Measurements from ENCODE around the gene PRRG3. TPM values are rescaled to one million over a fixed set of nuclear protein-coding genes. Genes with fewer than 3 reads are reported as not detected.

Gene PRRG3
- total RNA-seq, 1 experiment from 2014 or later = 0.11 TPM

DNA sequence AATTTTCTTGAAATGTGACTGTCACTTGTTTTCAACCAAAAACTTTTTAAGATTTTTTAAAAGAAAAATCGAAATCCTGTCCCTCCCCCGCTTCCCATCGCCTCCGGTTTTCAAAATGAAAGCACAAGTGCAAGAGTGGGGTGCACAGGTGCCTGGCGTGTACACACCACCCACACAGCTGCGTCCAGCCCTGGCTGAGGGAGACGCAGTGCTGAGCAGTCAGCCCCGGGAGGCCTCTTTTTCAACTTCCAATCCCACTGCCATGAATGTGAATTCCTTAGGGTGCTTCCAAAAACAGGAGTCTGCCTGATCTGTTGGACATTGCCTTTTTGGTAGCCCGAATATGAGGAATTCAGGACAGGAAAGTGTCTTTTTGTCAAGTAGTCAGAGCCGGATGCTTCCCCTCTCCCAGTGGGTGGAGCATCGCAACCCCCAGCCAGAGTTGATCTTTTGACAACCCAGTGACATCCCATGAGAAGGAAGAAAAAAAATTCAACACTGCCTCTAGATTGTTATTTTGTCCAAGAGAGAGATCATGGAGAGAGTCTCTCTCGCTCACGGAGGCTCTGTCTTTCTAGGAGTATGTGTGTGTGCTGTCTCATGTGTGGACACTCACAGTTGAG, 8.9 kb downstream of the PRRG3 start:
- no peak for DNase-seq (ENCODE audit: low read depth)

DNA sequence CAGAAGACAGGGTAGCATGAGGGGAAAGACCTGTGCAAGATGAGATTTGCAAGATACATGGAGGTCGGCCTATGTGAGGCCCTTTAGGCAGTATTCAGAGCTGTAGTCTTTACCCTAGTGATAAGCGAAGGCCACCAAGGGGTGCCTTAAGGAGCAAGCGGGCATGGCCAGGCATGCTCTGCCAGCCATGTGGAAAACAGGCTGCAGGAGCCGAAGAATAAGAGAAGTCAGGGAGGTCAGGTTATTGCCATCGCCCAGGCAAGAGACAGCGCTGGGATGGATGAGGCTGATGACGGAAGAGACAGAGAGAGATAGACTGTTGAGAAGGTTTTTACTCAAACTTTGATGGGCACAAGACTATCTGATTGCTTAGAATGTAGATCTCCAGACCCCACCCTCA, 13.6 kb downstream of the PRRG3 start:
- DNase-seq (ENCODE audit: low read depth) = no peak

- no peak for DNase-seq (ENCODE audit: low read depth)
Observed at GRCh38 chrX:151710457-151710856, 15.2 kb downstream of the PRRG3 start.

DNA sequence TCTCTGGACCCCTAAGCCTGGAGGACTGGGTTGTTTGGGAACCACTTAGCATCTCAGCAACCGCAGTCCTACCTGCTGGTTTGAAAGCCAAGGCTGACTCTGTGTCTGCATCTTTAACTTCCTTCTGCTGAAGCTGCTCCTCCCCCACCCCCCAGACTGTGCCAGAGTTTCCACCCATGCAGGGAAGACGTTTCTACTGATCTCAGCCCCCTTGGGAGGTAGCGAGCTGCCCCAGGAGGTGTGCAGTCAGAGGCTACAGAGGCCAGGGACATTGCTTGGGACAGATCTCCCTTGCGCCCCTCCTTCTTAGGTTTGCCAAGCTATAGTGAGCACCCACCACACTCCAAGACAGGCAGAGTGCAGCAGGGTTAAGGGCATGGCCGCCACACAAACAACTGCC, 15.9 kb downstream of the PRRG3 start:
- no peak for DNase-seq (ENCODE audit: low read depth)

DNA sequence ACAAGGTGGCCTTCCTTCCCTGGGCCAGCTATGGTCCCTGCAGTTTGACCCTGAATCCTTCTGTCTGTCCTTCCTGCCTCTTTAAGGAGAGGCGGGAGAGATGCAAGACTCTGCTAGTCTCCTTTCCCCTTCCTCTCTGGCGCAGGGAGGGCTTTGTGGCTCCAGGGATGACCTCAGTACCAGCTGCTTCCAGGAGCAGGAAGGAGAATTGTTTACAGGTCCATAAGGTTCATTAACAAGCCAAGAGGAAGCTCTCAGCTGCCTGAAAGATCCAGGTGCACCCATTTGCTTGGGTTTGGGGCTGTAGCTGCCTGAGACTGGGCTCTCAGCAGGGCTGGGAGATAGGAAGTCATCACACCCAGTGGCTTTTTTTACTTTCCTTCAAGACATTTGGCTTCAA, 16.5 kb downstream of the PRRG3 start:
- DNase-seq (ENCODE audit: low read depth) = no peak

GRCh38 chrX:151712253-151712652, 17.0 kb downstream of the PRRG3 start:
- no peak for DNase-seq (ENCODE audit: low read depth)

DNA sequence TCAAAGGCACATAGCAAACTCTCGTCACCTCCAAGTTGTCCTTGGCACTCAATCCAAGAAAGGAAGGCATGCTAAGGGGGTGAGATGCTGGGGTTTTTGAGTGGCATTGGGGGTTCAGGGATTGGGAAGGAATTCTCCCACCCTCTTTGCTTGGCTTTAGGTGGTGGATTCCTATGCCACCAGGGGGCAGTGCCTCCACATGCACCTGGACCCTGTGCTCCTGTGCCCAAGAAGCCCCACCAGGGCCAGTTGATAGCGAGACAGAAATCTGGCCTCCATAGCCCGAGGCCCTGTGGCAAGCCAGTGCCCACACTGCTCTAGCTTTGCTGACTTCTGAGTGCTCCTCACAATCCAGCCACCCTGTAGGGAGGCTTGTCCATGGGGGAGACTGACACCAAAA, 18.6 kb downstream of the PRRG3 start:
- DNase-seq (ENCODE audit: low read depth) = peak; percentile 34

DNA sequence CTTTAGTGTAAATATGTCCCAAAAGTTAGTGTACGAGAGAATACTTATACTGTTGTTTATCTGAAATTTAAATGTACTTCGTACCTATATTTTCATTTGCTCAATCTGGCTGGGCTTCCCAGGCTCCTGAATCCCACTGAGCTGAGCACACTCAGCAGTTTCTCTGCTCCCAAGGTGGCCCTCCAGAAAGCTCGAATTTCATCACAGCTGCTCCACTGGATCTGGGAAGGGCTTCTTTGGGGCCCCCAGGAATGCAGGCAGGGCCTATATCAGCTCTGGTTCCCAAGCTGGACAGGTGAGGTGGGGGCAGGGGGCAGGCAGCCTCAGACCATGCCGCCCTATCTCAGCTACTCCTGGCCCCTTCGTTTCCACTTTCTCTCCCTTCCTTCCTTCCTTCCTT, 19.1 kb downstream of the PRRG3 start:
- DNase-seq (ENCODE audit: low read depth) = no peak

DNA sequence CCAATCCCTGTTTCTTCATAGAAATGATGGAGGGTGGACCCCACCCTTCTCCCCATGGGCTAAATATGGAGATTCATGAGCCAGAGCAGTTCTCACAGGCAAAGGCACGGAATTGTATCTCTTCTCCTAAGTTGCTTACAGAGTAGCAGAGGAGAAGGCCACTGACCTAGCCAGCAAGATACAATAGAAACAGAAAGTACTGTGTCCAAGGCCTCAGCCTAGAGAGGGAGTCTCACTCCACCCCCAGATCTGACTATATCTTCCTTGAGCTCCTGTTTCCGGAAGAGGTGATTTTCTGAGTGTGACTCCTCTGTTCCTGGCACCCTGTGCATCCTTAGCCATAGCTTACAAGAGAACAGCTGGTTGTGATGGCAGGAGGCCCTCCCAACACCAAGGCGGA, 20.5 kb downstream of the PRRG3 start, which contains the start of gene FATE1:
Gene FATE1 (plus strand): TSS at position 284 of the 400 bp plus-strand sequence. CDS start 85 bp downstream, at position 369.
- DNase-seq (ENCODE audit: low read depth) = no peak

GRCh38 chrX:151722241-151722846, 27.1 kb downstream of the PRRG3 start:
- DNase-seq (ENCODE audit: low read depth) = peak; percentile 46

GRCh38 chrX:151723156-151723760, 28.0 kb downstream of the PRRG3 start:
- no peak for DNase-seq (ENCODE audit: low read depth)

- no peak for DNase-seq (ENCODE audit: low read depth)
Observed at GRCh38 chrX:151724563-151725337, 29.5 kb downstream of the PRRG3 start.

DNA sequence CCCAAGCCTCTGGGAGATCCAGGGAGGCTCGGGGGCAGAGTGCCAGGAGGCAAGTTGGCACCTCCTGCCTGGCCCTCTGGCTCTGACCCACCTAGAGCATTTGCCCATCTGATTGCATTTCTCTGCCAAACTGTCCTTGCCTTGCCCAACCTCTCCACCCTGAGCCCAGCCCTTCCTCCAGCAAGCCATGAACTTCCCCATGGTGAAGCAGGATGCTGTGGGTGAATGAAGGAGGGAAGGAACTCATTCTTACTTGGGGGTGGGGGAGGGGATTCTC, 30.0 kb downstream of the PRRG3 start:
- DNase-seq (ENCODE audit: low read depth) = no peak

GRCh38 chrX:151726751-151727150, 31.5 kb downstream of the PRRG3 start:
- no peak for DNase-seq (ENCODE audit: low read depth)

DNA sequence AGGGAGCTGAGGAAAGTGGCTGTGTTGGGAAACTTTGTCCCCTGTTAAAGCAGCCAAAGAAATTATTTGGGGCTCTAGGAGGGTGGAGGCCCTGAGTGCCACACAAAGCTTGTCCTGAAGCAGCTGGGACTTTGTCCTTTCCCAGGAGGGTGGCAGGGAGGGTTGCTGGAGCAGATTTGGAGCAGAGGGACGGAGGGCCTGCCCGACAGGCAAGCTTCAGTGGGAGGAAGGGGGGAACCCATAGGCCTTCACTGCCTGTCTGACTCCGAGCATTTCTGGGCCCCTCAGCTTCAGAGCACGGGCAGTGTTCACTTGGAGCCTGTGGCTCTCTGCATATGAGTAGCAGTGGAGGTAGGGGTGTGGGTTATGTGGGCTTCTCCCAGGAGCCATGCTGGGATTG, 32.1 kb downstream of the PRRG3 start:
- no peak for DNase-seq (ENCODE audit: low read depth)

DNA sequence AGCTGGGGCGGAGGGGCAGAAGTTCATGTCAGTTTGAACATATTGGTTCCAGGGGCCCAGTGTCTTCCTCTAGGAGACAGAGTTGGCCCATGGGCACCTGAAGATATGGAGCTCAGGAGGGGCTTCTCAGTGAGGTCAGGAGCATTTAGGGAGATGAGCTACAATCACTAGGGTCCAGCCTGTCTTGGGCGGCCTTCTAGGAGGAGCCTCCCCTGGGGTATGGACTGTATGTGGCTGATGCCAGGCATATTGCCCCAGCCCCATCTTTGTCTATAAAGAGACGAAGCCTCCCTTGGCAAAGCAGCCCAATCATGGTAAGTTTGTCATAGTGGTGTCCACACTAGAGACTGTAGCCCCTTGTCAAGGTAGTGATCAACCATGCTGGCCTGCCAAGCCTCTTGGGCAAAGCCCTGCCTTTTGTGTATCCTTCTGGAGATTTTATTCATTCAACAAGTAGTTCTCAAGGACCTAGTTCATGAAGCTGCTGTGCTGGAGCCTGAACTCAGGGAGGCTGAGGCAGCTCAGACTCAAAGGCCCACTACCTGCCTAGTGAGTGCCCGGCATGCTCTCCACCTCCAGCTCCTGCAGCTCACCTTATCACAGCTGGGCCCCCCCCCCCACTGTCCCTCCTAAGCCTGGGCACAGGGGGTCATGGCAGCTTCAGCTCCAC, 33.9 kb downstream of the PRRG3 start:
- no peak for DNase-seq (ENCODE audit: low read depth)

DNA sequence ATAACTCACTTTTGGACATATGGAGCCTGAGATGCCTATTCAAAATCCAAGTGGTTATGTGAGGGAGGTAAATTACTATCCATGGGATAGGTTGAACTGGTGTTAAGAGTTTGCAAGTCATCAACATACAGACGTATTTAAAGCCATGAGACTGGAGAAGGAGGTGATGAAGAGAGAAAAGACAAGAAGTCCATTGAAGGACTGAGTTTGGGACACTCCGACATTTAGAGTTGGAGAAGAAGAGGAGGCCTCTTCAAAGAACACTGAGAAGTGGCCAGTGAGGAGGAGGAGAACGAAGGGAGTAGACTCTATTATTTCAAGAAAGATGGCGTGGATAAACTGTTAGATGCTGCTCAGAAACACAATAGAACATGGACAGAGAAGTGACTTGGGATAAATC, 39.2 kb downstream of the PRRG3 start, which contains the start of gene CNGA2:
Gene CNGA2 (plus strand): TSS at position 301 of the 400 bp plus-strand sequence. CDS start 3,738 bp downstream, outside the sequence.
- DNase-seq (ENCODE audit: low read depth) = no peak

- no peak for DNase-seq (ENCODE audit: low read depth)
Observed at GRCh38 chrX:151735219-151735618, 40.0 kb downstream of the PRRG3 start.

DNA sequence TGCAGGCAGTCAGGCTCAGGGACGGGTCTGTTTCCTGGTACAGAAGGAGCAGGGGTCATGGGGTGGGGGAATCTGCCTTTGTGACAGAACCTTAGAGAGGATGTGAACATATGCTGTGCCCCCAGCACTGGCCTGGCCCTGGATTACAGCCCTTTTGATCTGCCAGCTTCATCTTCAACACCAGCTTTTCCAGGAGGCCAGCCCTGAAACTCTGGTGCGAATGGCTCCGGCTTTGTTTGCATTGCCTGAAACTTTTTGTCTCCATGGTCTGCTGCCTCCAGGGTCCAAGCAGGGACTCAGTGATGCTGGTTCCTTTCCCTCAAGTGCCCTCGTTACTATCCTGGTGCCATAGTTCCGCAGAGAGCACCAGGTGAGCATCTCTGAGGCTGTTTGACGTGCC, 41.4 kb downstream of the PRRG3 start:
- no peak for DNase-seq (ENCODE audit: low read depth)

DNA sequence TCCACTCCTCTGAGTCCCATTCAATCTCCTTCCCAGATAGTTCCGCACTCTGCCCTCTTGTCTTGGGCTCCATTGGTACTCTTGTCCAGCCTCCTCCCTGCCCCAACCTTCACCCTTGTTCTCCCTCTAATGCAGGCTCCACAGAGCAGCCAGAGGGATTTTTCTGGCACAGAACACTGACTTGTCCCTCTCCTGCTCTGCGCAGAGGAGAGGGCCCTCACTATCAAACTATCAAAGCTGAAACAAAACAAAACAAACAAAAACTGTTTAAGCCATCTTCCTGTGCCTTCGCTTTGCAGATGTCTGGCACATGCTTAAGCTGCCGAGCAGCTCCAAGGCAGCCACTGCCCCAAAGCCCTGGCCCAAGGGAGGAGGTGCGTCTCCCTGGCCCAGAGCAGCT, 42.2 kb downstream of the PRRG3 start:
- DNase-seq (ENCODE audit: low read depth) = no peak

- no peak for DNase-seq (ENCODE audit: low read depth)
Observed at GRCh38 chrX:151738751-151739150, 43.5 kb downstream of the PRRG3 start.

DNA sequence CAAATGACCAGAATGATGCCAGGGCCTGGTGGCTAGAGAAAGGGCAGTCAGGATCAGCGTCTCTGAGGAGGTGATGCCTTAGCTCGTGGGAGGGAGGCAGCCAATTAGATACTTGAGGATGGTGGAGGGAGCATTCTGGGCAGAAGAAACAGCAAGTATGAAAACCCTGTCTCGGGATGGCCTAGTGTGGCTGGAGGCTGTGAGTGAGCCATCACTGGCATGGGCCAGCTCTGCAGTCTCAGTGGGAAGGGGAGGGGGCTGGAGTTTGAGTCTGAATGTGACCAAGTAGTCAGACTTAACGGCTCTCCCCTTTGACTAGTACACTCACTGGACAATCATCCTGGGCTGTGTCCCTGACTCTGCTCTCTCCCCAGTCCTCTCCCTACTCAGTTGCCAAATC, 46.3 kb downstream of the PRRG3 start:
- DNase-seq (ENCODE audit: low read depth) = no peak
